Measurements from ENCODE around the gene RNU6-9.

DNA sequence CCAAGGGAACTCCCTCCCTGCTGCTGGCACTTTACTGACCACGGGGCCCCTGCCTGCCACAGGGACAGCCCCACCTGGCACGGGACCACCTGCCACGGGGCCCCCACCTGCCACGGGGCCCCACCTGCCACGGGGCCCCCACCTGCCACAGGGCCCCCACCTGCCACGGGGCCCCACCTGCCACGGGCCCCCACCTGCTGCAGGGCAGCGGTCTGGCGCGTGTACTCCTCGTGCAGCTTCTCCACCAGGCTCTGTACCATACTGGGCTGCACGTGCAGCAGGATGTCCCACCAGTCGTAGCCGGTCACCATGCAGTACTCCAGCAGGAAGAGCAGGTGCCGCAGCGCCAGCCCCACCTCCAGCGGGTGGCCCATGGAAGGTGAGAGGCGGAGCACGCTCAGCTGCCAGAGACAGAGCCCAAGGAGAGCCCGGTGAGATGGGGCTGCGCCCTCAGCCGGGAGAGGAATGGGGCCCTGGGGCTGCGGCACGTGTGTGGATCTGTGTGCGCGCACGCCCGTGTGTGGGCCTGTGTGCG lies 16.4 kb upstream of the RNU6-9 start:
- TF ChIP-seq, protein P1, sequence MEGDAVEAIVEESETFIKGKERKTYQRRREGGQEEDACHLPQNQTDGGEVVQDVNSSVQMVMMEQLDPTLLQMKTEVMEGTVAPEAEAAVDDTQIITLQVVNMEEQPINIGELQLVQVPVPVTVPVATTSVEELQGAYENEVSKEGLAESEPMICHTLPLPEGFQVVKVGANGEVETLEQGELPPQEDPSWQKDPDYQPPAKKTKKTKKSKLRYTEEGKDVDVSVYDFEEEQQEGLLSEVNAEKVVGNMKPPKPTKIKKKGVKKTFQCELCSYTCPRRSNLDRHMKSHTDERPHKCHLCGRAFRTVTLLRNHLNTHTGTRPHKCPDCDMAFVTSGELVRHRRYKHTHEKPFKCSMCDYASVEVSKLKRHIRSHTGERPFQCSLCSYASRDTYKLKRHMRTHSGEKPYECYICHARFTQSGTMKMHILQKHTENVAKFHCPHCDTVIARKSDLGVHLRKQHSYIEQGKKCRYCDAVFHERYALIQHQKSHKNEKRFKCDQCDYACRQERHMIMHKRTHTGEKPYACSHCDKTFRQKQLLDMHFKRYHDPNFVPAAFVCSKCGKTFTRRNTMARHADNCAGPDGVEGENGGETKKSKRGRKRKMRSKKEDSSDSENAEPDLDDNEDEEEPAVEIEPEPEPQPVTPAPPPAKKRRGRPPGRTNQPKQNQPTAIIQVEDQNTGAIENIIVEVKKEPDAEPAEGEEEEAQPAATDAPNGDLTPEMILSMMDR (IDR thresholded peaks at IDR 0.05) = no peak
- TF ChIP-seq POLR2A (IDR thresholded peaks at IDR 0.05) = no peak

Measured in heart left ventricle (tissue), 13 donors.